GM18909 (cell line): ENCODE measurements around the gene GAREM2.

ENCODE experiments used
- ATAC-seq: cut with Tn5 transposase; IDR thresholded peaks from one replicate; pipeline ENCODE4 v1.9.1; 2021; ENCODE audit warnings: mild to moderate bottlenecking; ENCODE audit not compliant: unreplicated experiment, poor library complexity

GAREM2 gene

GRCh38 chr2:26185954-26186770 lies 13.3 kb downstream of the GAREM2 start:
- ATAC-seq: no peak

- no peak for ATAC-seq
These were observed 14.2 kb downstream of the GAREM2 start for GRCh38 chr2:26187114-26187513.

DNA sequence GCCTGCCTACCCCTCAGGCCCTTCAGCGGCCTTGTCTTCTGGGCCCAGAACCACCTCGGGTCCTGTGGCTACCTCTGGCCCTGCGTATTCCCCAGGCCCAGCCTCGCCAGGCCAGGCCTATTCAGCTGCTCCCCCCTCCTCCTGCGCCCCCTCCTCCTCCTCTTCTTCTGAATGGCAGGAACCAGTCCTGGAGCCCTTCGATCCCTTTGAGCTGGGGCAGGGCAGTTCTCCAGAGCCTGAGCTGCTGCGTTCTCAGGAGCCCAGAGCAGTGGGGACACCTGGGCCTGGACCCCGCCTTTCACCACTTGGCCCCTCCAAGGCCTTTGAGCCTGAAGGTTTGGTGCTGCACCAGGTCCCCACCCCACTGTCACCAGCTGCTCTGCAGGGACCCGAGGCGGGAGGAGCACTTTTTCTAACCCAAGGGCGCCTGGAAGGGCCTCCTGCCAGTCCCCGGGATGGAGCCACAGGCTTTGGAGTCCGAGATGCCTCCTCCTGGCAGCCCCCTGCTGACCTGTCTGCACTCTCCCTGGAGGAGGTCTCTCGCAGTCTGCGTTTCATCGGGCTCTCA lies 14.7 kb downstream of the GAREM2 start:
- ATAC-seq: no peak

DNA sequence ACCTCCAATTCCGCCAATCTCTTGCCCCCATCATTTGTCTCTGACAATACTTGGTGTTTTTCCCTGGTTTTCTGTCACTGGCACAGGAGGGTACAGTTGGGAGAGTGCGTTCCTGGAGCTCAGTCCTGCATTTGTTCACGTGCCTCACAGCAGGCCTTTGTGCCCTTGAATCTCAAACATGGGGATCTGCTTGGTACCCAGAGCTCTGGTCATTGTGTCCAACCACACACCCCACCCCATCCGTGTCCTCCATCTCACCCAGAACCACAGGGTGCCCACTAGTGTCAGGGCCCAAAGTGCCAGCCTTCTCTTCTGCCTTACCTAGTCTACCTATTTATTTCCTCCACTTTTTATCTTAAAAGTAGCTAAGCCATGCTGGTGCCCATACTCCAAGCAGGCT lies 16.2 kb downstream of the GAREM2 start:
- ATAC-seq: no peak

GRCh38 chr2:26189751-26190150 lies 16.9 kb downstream of the GAREM2 start:
- no peak for ATAC-seq

GRCh38 chr2:26190369-26190768 lies 17.5 kb downstream of the GAREM2 start:
- ATAC-seq: no peak

GRCh38 chr2:26191316-26192159 lies 18.6 kb downstream of the GAREM2 start:
- no peak for ATAC-seq

- no peak for ATAC-seq
These were observed 20.8 kb downstream of the GAREM2 start for GRCh38 chr2:26193578-26194231.

DNA sequence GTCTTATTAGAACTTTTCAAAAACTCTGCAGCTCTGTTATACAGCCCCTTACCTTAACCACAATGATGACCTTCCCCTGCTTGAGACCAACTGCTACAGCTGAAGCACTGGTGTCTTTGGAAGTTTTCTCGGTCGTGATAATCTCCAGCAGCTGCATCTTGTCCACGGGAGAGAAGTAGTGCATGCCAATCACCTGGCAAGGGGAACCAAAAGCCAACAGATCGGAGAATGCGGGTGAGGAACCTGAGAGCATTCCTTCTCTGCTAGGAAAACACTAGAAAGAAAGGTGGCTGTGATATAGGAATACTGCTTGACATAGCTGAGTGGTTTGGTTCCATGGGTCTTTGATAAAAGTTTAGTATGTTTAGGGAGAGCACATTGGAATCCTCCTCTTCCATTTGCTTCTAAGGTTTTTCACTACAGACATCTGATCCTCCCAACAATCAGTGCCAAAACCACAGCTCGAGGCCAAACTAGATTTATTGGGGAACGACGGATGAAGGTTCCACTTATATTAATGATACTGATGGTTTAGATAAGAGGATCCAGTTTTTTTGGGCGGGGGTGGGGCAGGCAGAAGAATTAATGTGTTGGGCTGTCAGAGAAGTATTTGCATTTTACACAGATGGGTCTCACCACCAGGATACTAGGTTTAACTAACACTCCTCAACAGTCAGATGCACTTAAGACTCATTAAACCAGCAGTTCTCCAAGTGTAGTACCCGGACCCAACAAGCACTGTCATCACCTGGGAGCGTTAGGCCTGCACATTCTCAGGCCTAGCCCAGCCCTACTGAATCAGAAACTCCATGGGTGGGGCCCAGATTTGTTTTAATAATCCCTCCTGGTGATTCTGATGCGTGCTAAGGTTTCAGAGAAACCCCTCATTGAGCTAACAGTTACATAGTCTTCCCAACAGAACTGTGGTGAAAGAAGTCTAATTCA lies 22.4 kb downstream of the GAREM2 start:
- ATAC-seq: no peak

DNA sequence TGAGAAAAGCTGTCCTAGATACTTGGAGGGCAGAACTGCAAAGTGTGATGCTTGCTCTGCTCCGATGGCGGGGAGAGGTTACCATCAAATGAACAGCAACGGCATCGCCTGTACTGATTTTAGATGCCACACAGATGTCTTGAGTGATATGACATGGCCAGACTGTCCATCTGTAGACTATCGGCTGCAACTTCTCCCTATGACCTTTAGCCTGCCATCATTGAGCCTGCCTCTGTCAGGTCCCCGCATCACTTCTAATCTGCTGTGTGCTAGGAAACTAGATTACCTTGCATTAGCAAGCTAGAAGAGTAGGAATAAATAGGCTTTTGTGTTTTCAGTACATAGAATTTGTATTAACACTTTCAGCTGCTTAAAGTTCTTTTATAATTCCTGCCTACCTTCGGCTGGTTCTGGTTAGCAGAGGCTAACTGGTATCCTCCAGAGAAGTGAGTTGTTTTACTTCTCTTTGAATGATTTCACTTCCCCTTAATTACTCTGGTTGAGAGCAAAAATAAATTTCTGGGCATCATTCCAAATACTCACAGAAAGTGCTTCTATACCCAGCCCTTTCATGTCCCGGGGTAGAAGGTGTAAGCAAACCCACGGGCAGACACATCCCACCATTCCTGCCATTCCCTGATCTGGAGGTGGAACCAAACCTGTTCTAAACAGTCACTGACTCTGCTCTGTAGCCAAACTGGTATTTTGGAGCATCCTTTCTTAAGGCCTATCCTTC lies 24.0 kb downstream of the GAREM2 start:
- ATAC-seq: no peak

DNA sequence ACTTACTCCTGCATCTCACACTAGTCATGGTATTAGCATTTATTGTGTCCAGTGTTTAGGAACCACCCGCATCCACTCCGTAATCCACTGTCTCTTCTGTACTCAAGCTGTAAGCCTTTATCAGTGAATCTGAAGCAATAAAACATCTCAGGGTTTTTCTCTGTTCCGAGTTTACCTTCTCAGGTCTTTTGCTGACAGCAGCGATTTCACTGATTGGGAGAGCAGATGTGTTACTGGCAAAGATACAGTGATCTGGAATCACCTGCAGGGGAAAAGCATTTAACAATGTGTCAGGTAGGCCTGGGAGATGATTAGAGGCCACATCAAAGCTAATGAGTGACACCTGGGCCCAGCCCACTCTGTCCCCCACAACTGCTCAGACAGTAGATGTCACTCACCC lies 24.6 kb downstream of the GAREM2 start:
- no peak for ATAC-seq

GRCh38 chr2:26202981-26203490 lies 30.1 kb downstream of the GAREM2 start:
- no peak for ATAC-seq

DNA sequence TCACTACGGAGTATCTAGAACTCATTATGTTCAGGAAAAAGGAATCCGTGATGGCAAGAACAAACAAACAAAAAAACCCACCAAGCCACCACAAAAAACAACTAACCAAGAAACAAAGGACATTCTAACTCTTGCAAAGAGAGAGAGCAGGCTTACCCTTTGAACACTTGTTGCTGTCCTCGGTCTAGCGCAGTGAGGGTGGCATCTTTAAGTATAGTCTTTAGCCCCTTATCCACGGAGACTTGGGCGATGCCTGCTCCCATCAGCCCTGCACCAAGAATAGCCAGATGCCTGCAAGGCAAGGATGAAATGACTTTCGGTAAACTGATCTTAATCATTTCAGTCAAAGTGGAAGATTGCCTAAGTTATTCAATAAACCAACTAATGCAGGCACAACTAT lies 31.0 kb downstream of the GAREM2 start:
- ATAC-seq: no peak

GRCh38 chr2:26212011-26212410 lies 39.1 kb downstream of the GAREM2 start:
- ATAC-seq: no peak

- ATAC-seq: no peak
These were observed 41.9 kb downstream of the GAREM2 start for GRCh38 chr2:26214759-26215158.

DNA sequence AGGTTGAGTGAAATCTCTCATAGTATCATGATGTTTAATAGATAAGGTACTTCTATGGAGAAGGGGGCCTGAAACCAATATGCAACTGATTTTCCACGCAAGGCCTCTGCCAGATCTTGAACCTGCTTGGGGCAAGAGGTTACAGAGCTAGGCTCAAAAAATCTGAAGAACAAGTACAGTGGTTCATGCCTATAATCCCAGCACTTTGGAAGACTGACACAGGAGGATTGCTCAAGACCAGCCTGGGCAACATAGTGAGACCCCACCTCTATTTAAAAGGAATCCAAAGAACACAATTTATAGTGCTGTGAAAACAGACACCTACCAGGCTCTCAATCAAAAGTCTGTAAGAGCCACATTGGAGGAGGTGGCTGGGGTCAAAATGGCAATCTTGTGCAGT lies 42.9 kb downstream of the GAREM2 start:
- no peak for ATAC-seq

GRCh38 chr2:26216587-26216986 lies 43.7 kb downstream of the GAREM2 start:
- ATAC-seq: no peak

DNA sequence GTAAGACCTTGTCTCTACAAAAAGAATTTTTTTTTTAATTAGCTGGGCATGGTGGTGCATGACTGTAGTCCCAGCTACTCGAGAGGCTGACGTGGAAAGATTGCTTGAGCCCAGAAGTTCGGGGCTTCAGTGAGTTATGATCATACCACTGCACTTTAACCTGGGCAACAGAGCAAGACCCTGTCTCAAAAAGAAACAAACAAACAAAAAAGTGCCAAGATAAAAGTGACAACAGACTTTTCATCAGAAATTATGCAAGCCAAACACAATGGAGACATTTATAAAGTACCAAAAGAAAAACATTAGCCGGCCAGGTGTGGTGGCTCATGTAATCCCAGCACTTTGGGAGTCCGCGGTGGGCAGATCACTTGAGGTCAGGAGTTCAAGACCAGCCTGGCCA lies 44.8 kb downstream of the GAREM2 start:
- ATAC-seq: no peak

GRCh38 chr2:26223018-26223417 lies 50.1 kb downstream of the GAREM2 start:
- ATAC-seq: no peak
